BJ (cell line): ENCODE data around the gene GUCY1A2. TPM values are rescaled to one million over a fixed set of nuclear protein-coding genes. Genes with fewer than 3 reads are reported as not detected.
A peak's percentile ranks its signal among the peaks of the same experiment; 100 is the strongest.
"Not testable (repeated sequence)": the region's sequence is repeated elsewhere in the genome, so short reads cannot be mapped to it uniquely, and the experiment has no call there.

Experiments used
- CTCF ChIA-PET: fragments of 350-600 bp; formaldehyde crosslinking; extraction: SDS; loops from one replicate; lab custom pipeline; 2021; ENCODE audit warnings: antibody characterized with exemption, inconsistent platforms; lab: Yijun Ruan, JAX
- POLR2A ChIA-PET: fragments of 300-600 bp; sonication (Branson Sonifier 250); formaldehyde crosslinking; extraction: SDS; loops from one replicate; lab custom pipeline; 2021; ENCODE audit warnings: antibody characterized with exemption; lab: Charles Lee
- DNase-seq: peaks from one replicate; pipeline ENCODE4 v3.0.0-alpha.2; 2011; ENCODE audit warnings: low read depth
- H3K27me3 ChIP-seq: 2 replicates; pipeline ENCODE4 v1.6.0; 2011; ENCODE audit warnings: low read length; ENCODE audit not compliant: control insufficient read depth, insufficient read depth
- H3K36me3 ChIP-seq: 2 replicates; pipeline ENCODE4 v1.5.1; 2011; ENCODE audit warnings: low read length; ENCODE audit not compliant: control insufficient read depth, insufficient read depth
- H3K4me3 ChIP-seq: 2 replicates; pipeline ENCODE4 v1.5.1; 2011; ENCODE audit warnings: low read depth, mild to moderate bottlenecking, control low read depth, low read length
- polyA minus RNA-seq: library from RNA; depleted of rRNA, polyadenylated mRNA; stranded (reverse); fragments of >200 nt; gene quantifications from 2 replicates; pipeline ENCODE4 v1.2.3, GENCODE V29; 2011; rRNA and poly(A)+ RNA removed
- polyA plus RNA-seq: library from polyadenylated mRNA; depleted of rRNA; stranded (reverse); fragments of >200 nt; gene quantifications from 2 replicates; pipeline ENCODE4 v1.2.3, GENCODE V29; 2011; rRNA removed
- TF ChIP-seq, protein P1 (sequence below): IDR thresholded peaks from 2 replicates; pipeline ENCODE4 v1.5.1; 2011; ENCODE audit warnings: low read depth, mild to moderate bottlenecking, control low read depth, inconsistent platforms, low read length, moderate library complexity; ENCODE audit not compliant: insufficient read depth

The GUCY1A2 gene, protein sequence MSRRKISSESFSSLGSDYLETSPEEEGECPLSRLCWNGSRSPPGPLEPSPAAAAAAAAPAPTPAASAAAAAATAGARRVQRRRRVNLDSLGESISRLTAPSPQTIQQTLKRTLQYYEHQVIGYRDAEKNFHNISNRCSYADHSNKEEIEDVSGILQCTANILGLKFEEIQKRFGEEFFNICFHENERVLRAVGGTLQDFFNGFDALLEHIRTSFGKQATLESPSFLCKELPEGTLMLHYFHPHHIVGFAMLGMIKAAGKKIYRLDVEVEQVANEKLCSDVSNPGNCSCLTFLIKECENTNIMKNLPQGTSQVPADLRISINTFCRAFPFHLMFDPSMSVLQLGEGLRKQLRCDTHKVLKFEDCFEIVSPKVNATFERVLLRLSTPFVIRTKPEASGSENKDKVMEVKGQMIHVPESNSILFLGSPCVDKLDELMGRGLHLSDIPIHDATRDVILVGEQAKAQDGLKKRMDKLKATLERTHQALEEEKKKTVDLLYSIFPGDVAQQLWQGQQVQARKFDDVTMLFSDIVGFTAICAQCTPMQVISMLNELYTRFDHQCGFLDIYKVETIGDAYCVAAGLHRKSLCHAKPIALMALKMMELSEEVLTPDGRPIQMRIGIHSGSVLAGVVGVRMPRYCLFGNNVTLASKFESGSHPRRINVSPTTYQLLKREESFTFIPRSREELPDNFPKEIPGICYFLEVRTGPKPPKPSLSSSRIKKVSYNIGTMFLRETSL
- polyA plus RNA-seq (0.53 and 1.2 TPM in 2 replicates), polyA minus RNA-seq (3.4 and 3.7 TPM in 2 replicates)

DNA sequence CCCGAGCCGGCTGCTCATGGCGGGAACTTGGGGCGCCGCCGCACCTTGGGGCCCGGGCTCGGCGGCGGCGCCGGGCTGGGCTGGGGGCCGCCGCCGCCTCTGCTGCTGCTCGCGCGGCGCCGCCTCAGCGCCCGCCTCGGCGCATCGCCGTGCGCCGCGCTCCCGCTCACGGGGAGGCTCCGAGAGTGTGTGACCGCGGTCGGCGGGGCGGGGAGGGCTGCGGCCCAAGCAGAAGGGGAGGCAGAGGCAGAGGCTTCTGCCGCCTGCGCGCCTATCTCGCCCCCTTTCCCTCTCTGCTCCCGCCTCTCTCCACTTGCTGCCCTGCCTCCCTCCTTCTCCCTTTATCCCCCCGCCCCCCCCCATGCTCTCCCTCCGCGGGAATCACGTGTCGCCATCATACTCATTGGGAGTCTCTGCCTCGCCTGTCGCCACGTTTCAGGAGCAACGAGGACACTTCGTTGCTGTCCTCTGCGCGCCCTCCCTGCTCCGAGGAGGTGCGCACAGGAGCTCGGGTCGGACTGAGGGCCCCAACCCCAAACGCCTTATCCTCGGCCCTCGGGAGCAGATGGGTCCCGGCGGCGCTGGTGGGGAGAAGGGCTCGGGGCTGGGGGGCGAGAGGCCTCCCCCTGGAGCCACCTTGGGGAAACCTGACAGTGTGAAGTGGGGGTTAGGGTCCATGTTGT is at the start of gene GUCY1A2:
GUCY1A2 (minus strand) TSS at position 258 of the 683 bp plus-strand sequence. CDS start 421 bp downstream, outside the sequence.
- Histone ChIP-seq H3K27me3 (peaks cover 6% of the 10 kb centered on the region), H3K36me3 (no peaks in the 10 kb centered on the region), H3K4me3 (peak within 1 kb of the TSS; percentile 46)
- TF ChIP-seq, protein P1, sequence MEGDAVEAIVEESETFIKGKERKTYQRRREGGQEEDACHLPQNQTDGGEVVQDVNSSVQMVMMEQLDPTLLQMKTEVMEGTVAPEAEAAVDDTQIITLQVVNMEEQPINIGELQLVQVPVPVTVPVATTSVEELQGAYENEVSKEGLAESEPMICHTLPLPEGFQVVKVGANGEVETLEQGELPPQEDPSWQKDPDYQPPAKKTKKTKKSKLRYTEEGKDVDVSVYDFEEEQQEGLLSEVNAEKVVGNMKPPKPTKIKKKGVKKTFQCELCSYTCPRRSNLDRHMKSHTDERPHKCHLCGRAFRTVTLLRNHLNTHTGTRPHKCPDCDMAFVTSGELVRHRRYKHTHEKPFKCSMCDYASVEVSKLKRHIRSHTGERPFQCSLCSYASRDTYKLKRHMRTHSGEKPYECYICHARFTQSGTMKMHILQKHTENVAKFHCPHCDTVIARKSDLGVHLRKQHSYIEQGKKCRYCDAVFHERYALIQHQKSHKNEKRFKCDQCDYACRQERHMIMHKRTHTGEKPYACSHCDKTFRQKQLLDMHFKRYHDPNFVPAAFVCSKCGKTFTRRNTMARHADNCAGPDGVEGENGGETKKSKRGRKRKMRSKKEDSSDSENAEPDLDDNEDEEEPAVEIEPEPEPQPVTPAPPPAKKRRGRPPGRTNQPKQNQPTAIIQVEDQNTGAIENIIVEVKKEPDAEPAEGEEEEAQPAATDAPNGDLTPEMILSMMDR: no peak
- CTCF ChIA-PET: interaction anchor here (0.6 to 1.7 kb wide), 11 partner anchors 9 to 674 kb away, joined by 3 to 6 read pairs (median 3); no protein-coding TSS in a partner anchor
- POLR2A ChIA-PET: no interaction called here
- no peak for DNase-seq

DNA sequence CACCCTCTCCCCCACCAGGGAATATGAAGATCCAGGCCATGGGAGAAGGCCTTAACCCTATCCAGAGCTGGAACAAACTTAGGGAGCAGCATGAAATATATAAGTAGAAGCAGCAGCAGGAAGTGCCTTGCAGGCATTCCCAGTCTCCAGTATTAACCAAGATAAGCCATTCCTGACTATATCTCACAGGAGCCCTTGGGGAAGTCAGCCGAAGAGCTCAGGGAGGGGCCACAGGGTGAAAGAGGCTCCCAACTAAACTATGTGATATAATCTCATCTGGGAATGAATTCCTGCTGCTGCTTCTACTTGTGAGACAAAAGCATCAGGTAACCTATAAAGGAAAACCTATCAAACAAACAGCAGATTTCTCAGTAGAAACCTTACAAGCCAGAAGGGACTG is 36.1 kb upstream of the GUCY1A2 start:
- TF ChIP-seq, protein P1: no peak
- no peaks in the 10 kb centered on the region for H3K36me3 ChIP-seq
- H3K27me3 ChIP-seq: no peaks in the 10 kb centered on the region
- ChIA-PET CTCF (no interaction called here), POLR2A (no interaction called here)
- no peak for DNase-seq
- no peak overlapping the region for H3K4me3 ChIP-seq

DNA sequence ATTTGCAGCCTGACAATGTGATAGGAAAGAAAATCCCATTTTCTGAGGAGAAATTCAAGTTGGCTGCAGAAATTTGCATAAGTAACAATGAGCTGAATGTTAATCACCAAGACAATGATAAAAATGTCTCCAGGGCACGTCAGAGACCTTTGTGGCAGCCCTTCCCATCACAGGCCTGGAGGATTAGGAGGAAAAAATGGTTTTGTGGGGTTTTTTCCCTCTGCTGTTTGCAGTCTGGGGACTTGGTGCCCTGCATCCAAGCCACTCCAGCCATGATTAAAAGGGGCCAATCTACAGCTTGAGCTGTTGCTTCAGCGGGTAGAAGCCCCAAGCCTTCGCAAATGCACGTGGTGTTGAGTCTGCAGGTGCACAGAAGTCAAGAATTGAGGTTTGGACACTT is 33.1 kb upstream of the GUCY1A2 start:
- H3K36me3 ChIP-seq, H3K27me3 ChIP-seq, DNase-seq, POLR2A ChIA-PET, H3K4me3 ChIP-seq, CTCF ChIA-PET: not testable (repeated sequence)

DNA sequence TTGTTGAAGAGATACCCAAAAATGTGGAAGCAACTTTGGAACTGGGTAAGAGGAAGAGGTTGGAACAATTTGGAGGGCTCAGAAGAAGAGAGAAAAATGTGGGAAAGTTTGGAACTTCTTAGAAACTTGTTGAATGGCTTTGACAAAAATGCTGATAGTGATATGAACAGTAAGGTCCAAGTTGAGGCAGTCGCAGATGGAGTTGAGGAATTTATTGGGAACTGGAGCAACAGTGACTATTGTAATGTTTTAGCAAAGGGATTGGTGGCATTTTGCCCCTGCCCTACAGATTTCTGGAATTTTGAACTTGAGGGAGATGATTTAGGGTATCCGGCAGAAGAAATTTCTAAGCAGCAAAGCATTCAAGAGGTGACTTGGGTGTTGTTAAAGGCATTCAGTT is 32.6 kb upstream of the GUCY1A2 start:
- CTCF ChIA-PET, H3K36me3 ChIP-seq, H3K27me3 ChIP-seq, POLR2A ChIA-PET, DNase-seq, H3K4me3 ChIP-seq: not testable (repeated sequence)

DNA sequence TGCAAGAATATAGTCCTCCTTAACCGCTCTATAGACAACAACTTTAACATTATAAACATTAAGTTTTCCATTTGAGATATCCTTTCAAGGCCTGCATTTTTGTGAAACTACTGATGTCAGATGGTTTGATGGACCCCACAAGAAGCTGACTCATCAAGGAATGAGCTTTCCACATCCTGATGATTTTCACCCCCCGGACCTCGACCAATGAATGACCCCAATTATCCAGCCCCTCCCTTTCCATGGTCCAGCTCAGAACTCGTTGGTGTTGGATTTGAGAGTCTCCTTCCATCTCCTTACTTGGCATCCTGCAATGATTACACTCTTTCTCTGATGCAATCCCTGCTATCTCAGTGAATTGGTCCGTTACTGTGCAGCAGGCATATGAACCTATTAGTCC is 31.8 kb upstream of the GUCY1A2 start:
- H3K27me3 ChIP-seq: no peaks in the 10 kb centered on the region
- H3K4me3 ChIP-seq: no peak overlapping the region
- H3K36me3 ChIP-seq: no peaks in the 10 kb centered on the region
- TF ChIP-seq, protein P1: no peak
- ChIA-PET POLR2A (no interaction called here), CTCF (no interaction called here)
- no peak for DNase-seq

DNA sequence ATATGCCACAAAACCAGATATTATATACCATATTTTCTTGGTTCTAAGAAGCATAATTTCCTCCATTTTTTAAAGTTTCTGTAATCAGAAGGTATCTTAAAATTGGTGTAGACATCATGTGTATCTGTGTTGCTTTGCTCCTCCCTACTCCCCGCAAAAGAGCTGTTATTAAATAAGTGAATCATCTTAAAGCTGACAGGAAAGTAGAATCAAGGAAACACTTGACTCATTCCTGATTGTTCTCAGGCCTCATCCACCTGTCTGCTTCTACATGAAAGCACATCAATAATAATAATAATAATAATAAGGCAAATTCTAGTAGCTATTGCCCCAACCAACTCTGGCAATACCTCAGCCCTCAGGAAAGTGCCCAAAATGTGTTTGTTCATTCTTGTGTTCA is 26.2 kb upstream of the GUCY1A2 start:
- H3K4me3 ChIP-seq: no peak overlapping the region
- ChIA-PET POLR2A (no interaction called here), CTCF (no interaction called here)
- no peaks in the 10 kb centered on the region for H3K36me3 ChIP-seq
- H3K27me3 ChIP-seq: 0 out of 2 replicates have a peak, but pooled peaks cover 1% of the 10 kb centered on the region
- TF ChIP-seq, protein P1: no peak
- no peak for DNase-seq
